ENCODE results near the gene SLC17A3.

DNA sequence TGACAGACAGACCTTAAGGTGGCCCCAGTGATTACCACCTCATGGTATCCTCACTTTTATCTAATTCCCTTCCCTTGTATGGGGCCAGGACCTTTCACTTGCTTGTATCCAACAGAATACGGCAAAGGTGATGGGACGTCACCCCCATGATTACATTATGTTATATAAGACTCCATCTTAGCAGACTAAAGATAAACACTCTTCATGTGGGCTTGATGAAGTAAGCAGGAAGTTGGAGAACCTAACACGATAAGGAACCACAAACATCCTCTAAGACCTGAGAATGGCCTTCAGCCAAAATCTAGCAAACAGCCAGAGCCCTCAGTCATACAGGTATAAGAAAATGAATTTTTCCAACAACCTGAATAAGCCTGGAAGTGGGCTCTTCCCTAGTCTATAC is 8.0 kb downstream of the SLC17A3 start:
- TF ChIP-seq, protein P1, sequence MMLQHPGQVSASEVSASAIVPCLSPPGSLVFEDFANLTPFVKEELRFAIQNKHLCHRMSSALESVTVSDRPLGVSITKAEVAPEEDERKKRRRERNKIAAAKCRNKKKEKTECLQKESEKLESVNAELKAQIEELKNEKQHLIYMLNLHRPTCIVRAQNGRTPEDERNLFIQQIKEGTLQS (CRISPR knock-in tag; conservative IDR thresholded peaks at IDR 0.05), result no peak
- no peak for TF ChIP-seq KAT7 (CRISPR knock-in tag; IDR thresholded peaks at IDR 0.05; ENCODE audit: borderline replicate concordance)
- TF ChIP-seq, protein P2, sequence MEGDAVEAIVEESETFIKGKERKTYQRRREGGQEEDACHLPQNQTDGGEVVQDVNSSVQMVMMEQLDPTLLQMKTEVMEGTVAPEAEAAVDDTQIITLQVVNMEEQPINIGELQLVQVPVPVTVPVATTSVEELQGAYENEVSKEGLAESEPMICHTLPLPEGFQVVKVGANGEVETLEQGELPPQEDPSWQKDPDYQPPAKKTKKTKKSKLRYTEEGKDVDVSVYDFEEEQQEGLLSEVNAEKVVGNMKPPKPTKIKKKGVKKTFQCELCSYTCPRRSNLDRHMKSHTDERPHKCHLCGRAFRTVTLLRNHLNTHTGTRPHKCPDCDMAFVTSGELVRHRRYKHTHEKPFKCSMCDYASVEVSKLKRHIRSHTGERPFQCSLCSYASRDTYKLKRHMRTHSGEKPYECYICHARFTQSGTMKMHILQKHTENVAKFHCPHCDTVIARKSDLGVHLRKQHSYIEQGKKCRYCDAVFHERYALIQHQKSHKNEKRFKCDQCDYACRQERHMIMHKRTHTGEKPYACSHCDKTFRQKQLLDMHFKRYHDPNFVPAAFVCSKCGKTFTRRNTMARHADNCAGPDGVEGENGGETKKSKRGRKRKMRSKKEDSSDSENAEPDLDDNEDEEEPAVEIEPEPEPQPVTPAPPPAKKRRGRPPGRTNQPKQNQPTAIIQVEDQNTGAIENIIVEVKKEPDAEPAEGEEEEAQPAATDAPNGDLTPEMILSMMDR (IDR thresholded peaks at IDR 0.05), result no peak
